ENCODE data around the gene GUCA1A.
"Not testable (repeated sequence)": the region's sequence is repeated elsewhere in the genome, so short reads cannot be mapped to it uniquely, and the experiment has no call there.

The GUCA1A gene

DNA sequence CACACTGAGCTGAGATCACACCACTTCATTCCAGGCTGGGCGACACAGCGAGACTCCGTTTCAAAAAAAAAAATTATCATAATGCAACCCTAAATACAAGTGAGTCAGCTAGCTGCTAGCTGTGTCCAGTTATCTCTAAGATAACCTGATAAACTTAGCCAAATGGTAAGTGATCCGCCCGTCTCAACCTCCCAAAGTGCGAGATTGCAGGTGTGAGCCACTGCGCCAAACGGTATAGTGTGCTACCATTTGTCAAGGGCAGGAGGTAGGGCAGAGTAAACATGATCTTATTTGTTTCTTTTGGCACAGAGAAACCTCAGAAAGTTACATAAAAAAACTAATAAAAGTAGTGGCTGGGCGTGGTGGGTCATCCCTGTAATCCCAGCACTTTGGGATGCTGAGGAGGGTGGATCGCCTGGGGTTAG lies 26.0 kb upstream of the GUCA1A start:
- no peak for DNase-seq

DNA sequence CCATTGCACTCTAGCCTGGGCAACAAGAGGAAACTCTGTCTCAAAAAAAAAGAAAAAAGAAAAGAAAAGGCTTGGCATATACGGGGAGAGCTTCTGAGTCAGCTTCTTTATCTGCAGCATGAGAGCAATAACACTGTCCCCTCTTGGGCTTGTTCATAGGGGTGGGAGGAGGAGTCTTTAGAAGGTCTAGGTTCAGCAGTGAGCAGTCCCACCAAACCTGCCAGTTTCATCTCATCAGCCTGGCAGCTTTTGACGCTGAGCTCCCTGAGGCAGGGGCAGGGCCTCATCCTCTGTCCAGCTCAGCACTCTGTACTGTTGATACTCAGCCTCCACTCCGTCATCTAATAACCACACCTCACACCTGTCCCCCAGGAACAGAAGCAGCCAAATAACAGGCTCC lies 25.1 kb upstream of the GUCA1A start:
- DNase-seq: no peak

DNA sequence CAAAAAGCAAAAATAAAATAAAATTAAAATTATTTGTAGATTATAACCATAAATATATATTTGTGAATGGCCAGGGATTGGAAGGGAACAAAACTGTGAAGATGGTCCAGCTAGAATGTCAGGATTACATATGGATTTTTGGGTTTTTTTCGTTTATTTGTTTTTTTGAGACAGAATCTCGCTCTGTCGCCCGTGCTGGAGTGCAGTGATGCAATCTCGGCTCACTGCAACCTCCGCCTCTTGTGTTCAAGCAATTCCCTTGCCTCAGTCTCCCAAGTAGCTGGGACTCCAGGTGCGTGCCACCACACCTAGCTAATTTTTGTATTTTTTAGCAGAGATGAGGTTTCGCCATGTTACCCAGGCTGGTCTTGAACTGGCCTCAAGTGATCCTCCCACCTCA lies 22.9 kb upstream of the GUCA1A start:
- no peak for DNase-seq

DNA sequence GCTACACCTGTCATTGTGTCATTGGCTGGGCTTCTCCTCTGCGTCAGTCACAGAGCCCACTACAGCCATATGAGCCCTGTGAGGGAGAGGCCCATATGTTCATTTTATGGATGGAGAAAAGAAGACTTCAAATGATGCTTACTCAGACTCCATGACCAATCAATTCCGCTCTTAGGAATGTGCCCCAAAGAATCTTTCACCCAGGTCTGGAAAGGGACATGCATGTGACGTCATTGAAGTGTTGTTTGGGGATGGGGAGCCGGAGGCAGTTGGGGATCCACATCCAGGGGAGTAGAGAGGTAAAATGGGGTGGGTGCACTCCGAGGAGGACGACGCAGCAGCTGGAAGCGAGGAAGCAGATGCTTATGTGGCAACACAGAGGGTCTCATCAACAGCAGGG lies 21.1 kb upstream of the GUCA1A start:
- no peak for DNase-seq

DNA sequence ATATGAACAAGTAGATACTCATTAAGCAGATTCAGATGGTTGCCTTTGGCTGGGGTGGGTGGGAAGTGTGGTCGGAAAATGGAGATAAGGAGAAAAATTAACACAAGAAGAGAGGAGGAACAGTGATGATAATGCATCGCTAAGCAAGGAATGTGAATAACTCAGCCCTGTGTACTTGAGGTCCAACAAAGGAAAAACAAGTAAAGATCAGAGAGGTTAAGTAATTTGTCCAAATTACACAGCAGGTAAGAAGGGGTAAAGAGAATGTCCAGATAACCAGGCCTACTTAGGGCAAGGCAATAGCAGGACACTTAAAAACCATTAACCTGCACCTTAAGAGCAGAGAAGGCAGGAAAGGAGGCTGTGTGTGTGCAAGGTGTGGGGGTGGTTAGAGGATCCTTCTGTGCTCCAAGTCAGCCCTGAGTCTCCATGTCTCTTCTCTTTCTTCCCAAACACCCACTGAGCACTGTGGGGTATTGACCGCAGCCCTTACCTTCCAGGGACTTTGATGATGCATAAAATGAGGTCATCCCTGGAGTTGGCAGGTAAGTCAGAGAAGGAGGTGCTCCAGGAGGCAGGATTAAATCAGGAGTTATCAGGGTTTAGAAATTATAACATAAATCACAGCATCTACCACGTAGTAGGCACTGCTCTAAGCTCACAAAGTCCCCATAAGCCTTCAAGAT lies 20.5 kb upstream of the GUCA1A start:
- DNase-seq: not testable (repeated sequence)

DNA sequence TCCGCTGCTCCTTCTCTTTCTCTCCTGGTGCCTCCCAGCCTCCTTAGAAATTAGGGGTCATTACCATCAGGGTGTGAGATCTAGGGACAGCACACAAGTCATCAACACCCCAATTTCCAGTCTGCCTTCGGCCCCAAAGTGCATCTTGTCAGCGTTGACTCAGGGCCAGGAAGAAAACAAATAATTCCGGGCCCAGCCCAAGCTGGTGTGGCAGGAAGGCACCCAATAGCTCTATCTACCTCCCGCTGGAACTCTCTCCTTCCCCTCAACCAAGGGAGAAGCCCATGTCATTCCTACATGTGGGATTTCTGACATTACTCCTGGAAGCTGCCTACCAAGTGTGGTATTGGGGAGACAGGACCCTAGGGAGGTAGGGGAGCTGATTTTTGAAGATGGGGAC lies 19.2 kb upstream of the GUCA1A start:
- no peak for DNase-seq

DNA sequence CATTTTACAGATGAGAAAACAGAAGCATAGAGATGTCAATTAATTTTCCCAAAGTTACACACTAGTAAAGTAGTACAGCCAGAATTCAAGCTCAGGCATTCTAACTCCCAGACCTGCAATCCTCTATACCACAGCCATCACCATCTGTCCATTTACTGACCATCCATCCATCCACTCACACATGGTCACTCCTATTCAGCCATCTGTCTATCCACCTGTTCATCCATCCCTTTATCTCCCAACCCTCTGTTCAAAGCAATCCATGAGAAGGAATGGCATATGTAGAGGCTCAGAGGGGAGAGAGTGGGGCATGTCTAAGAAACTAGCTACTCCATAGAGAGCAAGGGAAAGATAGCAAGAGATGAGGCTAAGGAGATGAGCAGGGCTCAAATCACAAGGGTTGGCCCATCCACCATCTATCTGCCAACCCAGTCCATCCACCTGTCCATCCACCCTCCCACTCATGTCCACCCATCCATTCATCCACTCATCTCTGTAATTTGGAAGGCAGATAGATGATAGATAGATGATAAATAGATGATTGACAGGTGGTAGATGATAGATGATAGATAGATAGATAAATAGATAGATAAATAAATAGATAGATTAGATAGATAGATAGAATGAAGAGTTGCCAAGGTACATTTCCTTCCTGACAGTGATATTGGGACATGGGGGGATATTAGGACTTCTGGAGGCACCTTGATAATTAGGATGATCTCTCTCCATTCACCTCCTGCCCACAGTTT lies 18.5 kb upstream of the GUCA1A start:
- no peak for DNase-seq

DNA sequence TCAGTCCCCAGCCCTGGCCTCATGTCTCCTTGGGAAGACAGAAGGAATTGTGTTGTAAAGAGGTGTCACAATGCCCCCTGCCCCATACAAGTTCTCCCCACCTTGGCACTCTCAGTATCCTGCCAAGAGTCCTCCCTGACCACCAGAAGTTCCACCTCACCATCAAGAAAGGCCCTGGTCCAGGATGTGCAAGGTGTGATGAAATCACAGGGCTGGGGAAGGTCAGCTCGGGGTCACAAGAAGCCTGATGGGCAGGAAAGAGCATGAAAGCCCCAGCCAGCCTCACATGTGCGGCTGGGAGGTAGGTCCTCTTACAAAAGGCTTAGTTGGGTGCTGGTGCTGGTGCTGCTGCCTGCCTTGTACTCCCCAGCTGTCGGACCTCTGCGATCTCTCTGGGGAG lies 17.9 kb upstream of the GUCA1A start:
- DNase-seq: no peak

DNA sequence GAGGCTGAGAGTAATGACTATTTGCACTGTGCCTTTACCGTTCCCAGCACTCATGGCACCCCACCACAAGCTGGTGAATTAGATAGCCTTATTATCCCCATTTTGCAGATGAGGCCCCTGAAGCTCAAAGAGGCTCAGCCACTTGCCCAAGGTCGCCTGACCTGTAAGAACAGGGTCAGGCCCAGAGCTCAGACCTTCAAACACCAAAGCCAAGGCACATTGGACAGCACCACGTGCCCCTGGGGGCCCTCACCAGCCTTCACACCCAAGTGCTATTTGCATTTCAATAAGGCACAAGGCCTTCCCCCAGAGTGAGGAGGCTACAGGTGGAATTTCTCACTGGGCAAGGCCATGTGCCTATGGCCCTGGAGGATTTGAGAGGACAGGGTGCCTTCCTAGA lies 16.5 kb upstream of the GUCA1A start:
- no peak for DNase-seq

- no peak for DNase-seq
Measured at GRCh38 chr6:42158011-42158410, 15.2 kb upstream of the GUCA1A start.

GRCh38 chr6:42158631-42159030 lies 14.5 kb upstream of the GUCA1A start:
- DNase-seq: no peak

- DNase-seq: no peak
Measured at GRCh38 chr6:42159431-42160024, 13.6 kb upstream of the GUCA1A start.

DNA sequence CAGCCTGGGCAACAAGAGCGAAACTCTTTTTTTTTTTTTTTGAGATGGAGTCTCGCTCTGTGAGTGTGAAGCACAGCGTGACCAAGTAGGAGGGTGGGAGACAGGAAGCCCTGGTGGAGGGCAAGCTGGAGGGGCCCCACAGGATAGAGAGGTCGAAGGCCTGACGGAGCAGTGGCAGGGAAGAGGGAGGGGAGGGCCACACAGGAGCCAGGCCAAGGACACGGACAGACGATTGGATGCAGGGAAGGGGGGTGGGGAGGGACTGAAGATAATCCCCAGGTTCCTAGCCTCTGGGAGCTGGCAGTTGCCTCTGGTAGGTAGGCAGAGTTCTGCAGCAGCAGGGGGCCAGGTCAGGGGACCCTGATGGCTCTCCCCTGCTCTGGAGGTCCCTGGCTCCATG lies 10.8 kb upstream of the GUCA1A start:
- DNase-seq: peak; percentile 6

- DNase-seq: no peak
Measured at GRCh38 chr6:42162812-42163211, 10.4 kb upstream of the GUCA1A start.

- no peak for DNase-seq
Measured at GRCh38 chr6:42163981-42164380, 9.2 kb upstream of the GUCA1A start.

GRCh38 chr6:42165016-42165415 lies 8.1 kb upstream of the GUCA1A start:
- DNase-seq: no peak

DNA sequence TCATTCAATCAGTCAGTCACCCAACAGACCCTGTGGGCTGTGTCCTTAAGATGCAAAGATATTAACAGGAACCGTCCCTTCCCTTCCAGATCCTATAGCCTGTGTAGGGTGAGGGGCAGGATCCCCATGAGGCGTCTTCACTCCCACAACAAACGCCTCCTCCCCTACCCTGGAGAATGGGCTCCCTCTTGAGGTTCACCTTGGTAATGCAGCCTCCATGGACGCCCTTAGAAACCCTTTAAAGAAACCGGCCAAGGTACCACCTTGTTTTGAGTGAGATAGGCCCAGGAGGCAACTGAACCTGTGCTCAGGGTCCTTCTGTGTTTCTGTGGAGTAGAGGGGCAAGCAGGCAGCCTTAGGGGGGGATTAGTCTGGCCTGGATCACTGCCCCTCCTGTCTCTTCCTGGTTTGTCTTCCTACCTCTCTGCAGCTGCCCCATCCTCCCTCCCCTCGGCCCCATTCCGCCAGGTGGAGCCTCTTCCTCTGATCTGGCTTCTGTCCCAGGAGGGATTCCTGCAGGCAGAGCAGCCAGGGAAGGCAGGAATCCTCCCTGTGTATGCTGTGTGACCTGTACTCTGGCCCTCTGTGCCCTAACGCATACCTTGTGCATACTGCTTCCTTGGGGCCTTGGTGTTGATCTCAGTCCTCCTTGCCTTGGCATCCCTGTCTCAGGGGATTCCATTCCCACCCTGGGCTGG lies 6.6 kb upstream of the GUCA1A start:
- peak; percentile 50 for DNase-seq

- no peak for DNase-seq
Measured at GRCh38 chr6:42168650-42169049, 4.5 kb upstream of the GUCA1A start.

DNA sequence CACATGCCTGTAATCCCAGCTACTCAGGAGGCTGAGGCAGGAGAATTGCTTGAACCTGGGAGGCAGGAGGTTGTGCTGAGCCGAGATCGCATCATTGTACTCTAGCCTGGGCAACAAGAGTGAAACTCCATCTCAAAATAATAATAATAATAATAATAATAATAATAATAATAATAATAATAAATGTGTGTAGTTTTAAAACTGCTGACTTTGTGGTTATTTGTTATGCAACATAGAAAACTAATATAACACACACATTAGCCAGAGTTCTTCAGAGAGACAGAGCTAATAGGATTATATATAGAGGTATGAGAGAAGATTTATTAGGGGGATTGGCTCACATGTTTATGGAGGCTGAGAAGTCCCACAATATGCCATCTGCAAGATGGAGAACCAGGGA lies 3.4 kb upstream of the GUCA1A start:
- not testable (repeated sequence) for DNase-seq

DNA sequence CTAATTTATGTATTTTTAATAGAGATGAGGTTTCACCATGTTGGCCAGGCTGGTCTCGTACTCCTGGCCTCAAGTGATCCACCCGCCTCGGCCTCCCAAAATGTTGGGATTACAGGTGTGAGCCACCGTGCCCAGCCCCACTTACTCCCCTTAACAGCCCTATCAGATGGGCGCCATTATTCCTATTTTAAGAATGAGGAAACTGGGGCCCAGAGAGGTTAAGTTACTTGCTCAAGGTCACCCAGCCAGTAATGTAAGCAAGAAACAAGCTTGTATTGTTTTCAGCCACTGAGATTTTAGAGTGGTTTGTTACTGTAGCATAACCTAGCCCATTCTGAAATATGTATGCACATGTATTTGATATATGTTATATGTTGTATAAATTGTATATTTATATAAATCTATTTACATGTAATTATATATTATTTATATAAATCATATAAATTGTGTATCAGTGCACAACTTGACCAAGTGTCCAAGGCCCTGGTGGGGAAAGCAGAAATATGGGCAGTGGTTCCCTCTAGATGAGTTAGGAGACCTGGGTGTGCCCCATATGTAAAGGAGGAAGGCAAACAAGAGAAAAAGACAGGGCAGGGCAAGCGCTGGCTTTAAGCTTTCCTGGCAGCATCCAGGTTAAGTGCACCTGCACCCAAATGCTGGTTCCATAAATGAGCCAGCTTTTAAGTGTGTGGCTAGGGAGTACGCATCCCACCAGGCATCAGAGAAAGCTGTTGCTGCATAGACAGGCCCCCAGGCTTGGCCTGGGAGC lies 1.2 kb upstream of the GUCA1A start:
- DNase-seq: no peak

DNA sequence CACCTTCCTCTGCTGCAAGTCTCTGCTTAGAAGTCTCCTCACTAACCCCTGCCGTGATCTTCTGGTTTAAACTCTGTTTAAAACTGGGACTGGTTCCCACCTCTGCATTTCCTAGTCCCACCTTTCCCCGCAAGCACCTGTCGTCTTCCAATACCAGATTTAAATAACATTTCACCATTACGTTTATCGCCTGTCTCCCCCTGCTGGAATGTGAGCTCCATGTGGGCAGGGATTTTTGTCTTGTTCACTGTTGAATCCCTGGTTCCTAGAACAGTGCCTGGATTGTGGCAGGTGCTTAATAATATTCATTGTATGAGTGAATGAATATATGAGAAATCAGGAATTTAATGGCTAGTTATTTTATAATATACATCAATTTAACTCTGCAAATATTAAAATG lies 2.7 kb downstream of the GUCA1A start:
- DNase-seq: no peak

GRCh38 chr6:42176981-42177380 lies 3.8 kb downstream of the GUCA1A start:
- no peak for DNase-seq
